ENCODE data around the gene LRP5. TPM values are rescaled to one million over a fixed set of nuclear protein-coding genes. Genes with fewer than 3 reads are reported as not detected.

LRP5 gene
- total RNA-seq, 1 experiment from 2014 or later: 48.8 TPM

- no peaks in the 10 kb centered on the region for H3K9me3 Mint-ChIP-seq
- H3K27ac Mint-ChIP-seq: no peak overlapping the region
- no peaks in the 10 kb centered on the region for H3K27me3 Mint-ChIP-seq (ENCODE audit: low read depth)
- H3K36me3 Mint-ChIP-seq: peaks cover 37% of the 10 kb centered on the region
- ATAC-seq: no peak
- H3K4me1 Mint-ChIP-seq: no peaks in the 10 kb centered on the region
- POLR2A ChIA-PET: no interaction called here
- no peak for TF ChIP-seq PRRX2 (CRISPR knock-in tag; IDR thresholded peaks at IDR 0.05)
- TF ChIP-seq CREM (CRISPR knock-in tag; IDR thresholded peaks at IDR 0.05): no peak
- no peak for TF ChIP-seq MAX (CRISPR knock-in tag; IDR thresholded peaks at IDR 0.05)
- TF ChIP-seq TEAD4 (CRISPR knock-in tag; IDR thresholded peaks at IDR 0.05): no peak
- TF ChIP-seq ZBTB21 (CRISPR knock-in tag; IDR thresholded peaks at IDR 0.05; ENCODE audit: borderline replicate concordance): no peak
- TF ChIP-seq ZNF138 (CRISPR knock-in tag; conservative IDR thresholded peaks at IDR 0.05): no peak
- TF ChIP-seq NR1H2 (CRISPR knock-in tag; IDR thresholded peaks at IDR 0.05): no peak
- no peak for TF ChIP-seq NFATC4 (CRISPR knock-in tag; IDR thresholded peaks at IDR 0.05)
- TF ChIP-seq JUN (CRISPR knock-in tag; IDR thresholded peaks at IDR 0.05): no peak
- TF ChIP-seq MYBL2 (CRISPR knock-in tag; IDR thresholded peaks at IDR 0.05): no peak
- TF ChIP-seq MXD4 (CRISPR knock-in tag; IDR thresholded peaks at IDR 0.05; ENCODE audit: borderline replicate concordance): no peak
- no peak for TF ChIP-seq ZNF396 (CRISPR knock-in tag; IDR thresholded peaks at IDR 0.05; ENCODE audit: borderline replicate concordance)
- TF ChIP-seq TP53 (CRISPR knock-in tag; IDR thresholded peaks at IDR 0.05): no peak
- no peak for TF ChIP-seq FOXJ3 (CRISPR knock-in tag; IDR thresholded peaks at IDR 0.05; ENCODE audit: borderline replicate concordance)
- no peak for TF ChIP-seq ZSCAN18 (CRISPR knock-in tag; IDR thresholded peaks at IDR 0.05)
- TF ChIP-seq RORB (CRISPR knock-in tag; IDR thresholded peaks at IDR 0.05): no peak
- TF ChIP-seq CREB1 (CRISPR knock-in tag; IDR thresholded peaks at IDR 0.05): no peak
- TF ChIP-seq SP1 (CRISPR knock-in tag; conservative IDR thresholded peaks at IDR 0.05): no peak
- no peak for DNase-seq (ENCODE audit: low spot score)
- H3K4me3 Mint-ChIP-seq: no peak overlapping the region
- CTCF ChIA-PET: interaction anchor here (0.7 kb wide), 1 partner anchor 10 kb away, joined by 3 read pairs; no protein-coding TSS in a partner anchor
These were observed 100.4 kb downstream of the LRP5 start for GRCh38 chr11:68412593-68413475.

GRCh38 chr11:68413591-68413999, 101.2 kb downstream of the LRP5 start:
- TF ChIP-seq USF1 (CRISPR knock-in tag; IDR thresholded peaks at IDR 0.05): no peak
- TF ChIP-seq SMAD4 (CRISPR knock-in tag; IDR thresholded peaks at IDR 0.05): no peak
- DNase-seq (ENCODE audit: low spot score) (no peak), ATAC-seq (no peak)
- H3K27ac Mint-ChIP-seq: no peak overlapping the region
- no peaks in the 10 kb centered on the region for H3K9me3 Mint-ChIP-seq
- H3K4me1 Mint-ChIP-seq: no peaks in the 10 kb centered on the region
- POLR2A ChIA-PET: no interaction called here
- CTCF ChIA-PET: no interaction called here
- no peak overlapping the region for H3K4me3 Mint-ChIP-seq
- H3K27me3 Mint-ChIP-seq (ENCODE audit: low read depth): no peaks in the 10 kb centered on the region
- peaks cover 35% of the 10 kb centered on the region for H3K36me3 Mint-ChIP-seq

- Mint-ChIP-seq H3K27ac (peak overlapping the region; percentile 63; the same call in 1 of the 2 replicates), H3K4me3 (no peak overlapping the region), H3K36me3 (peaks cover 34% of the 10 kb centered on the region), H3K9me3 (no peaks in the 10 kb centered on the region), H3K4me1 (no peaks in the 10 kb centered on the region), H3K27me3 (ENCODE audit: low read depth) (no peaks in the 10 kb centered on the region)
- ChIA-PET CTCF (interaction anchor here (0.5 to 0.6 kb wide), 2 partner anchors 74 to 388 kb away, joined by 3 read pairs; no protein-coding TSS in a partner anchor), POLR2A (no interaction called here)
- DNase-seq (ENCODE audit: low spot score) (no peak), ATAC-seq (no peak)
- TF ChIP-seq PRRX2 (CRISPR knock-in tag; IDR thresholded peaks at IDR 0.05): no peak
- no peak for TF ChIP-seq ZBTB43 (CRISPR knock-in tag; IDR thresholded peaks at IDR 0.05)
- no peak for TF ChIP-seq CBFB (CRISPR knock-in tag; IDR thresholded peaks at IDR 0.05; ENCODE audit: low read depth)
- TF ChIP-seq E2F1 (CRISPR knock-in tag; IDR thresholded peaks at IDR 0.05): no peak
- TF ChIP-seq TEAD4 (CRISPR knock-in tag; IDR thresholded peaks at IDR 0.05): no peak
- TF ChIP-seq PREB (CRISPR knock-in tag; IDR thresholded peaks at IDR 0.05; ENCODE audit: borderline replicate concordance): no peak
- no peak for TF ChIP-seq IRF1 (CRISPR knock-in tag; IDR thresholded peaks at IDR 0.05)
- no peak for TF ChIP-seq FOXK1 (CRISPR knock-in tag; IDR thresholded peaks at IDR 0.05)
These were observed 102.3 kb downstream of the LRP5 start for GRCh38 chr11:68414496-68415221.

Data from WTC11 (cell line).